ENCODE results near the gene GPR33. TPM values are rescaled to one million over a fixed set of nuclear protein-coding genes. Genes with fewer than 3 reads are reported as not detected.

Gene GPR33
- polyA plus RNA-seq, 1 experiment: not detected

GRCh38 chr14:31501870-31502269 lies 14.0 kb upstream of the GPR33 start:
- Histone ChIP-seq H3K27ac (ENCODE audit: low read depth, low read length) (no peak overlapping the region), H3K27me3 (ENCODE audit: control insufficient read depth, insufficient read depth, low read length) (peaks cover 4% of the 10 kb centered on the region), H3K9me3 (ENCODE audit: control insufficient read depth, insufficient read depth, low read length) (no peaks in the 10 kb centered on the region), H3K4me3 (ENCODE audit: low read depth, low read length) (no peak overlapping the region)
- ChIA-PET CTCF (interaction anchor here (1.6 kb wide), 1 partner anchor 751 kb away, joined by 6 read pairs; no protein-coding TSS in a partner anchor), POLR2A (interaction anchor here (1.1 kb wide), 1 partner anchor 8 kb away, joined by 4 read pairs; no protein-coding TSS in a partner anchor)
- no peak for TF ChIP-seq CTCF (IDR thresholded peaks at IDR 0.05; ENCODE audit: low read depth, low read length)
- DNase-seq (ENCODE audit: low read depth, low spot score): no peak

GRCh38 chr14:31492759-31493498 lies 5.1 kb upstream of the GPR33 start:
- H3K4me3 ChIP-seq (ENCODE audit: low read depth, low read length): no peak overlapping the region
- TF ChIP-seq CTCF (IDR thresholded peaks at IDR 0.05; ENCODE audit: low read depth, low read length): no peak
- no peak for DNase-seq (ENCODE audit: low read depth, low spot score)
- no peak overlapping the region for H3K27ac ChIP-seq (ENCODE audit: low read depth, low read length)
- peaks cover 6% of the 10 kb centered on the region for H3K27me3 ChIP-seq (ENCODE audit: control insufficient read depth, insufficient read depth, low read length)
- ChIA-PET POLR2A (no interaction called here), CTCF (interaction anchor here (0.6 kb wide), 1 partner anchor 22 kb away, joined by 3 read pairs; no protein-coding TSS in a partner anchor)
- no peaks in the 10 kb centered on the region for H3K9me3 ChIP-seq (ENCODE audit: control insufficient read depth, insufficient read depth, low read length)

GRCh38 chr14:31489691-31490090 lies 1.9 kb upstream of the GPR33 start:
- Histone ChIP-seq H3K27ac (ENCODE audit: low read depth, low read length) (no peak overlapping the region), H3K9me3 (ENCODE audit: control insufficient read depth, insufficient read depth, low read length) (no peaks in the 10 kb centered on the region), H3K4me3 (ENCODE audit: low read depth, low read length) (no peak overlapping the region), H3K27me3 (ENCODE audit: control insufficient read depth, insufficient read depth, low read length) (peaks cover 4% of the 10 kb centered on the region)
- CTCF ChIA-PET: no interaction called here
- DNase-seq (ENCODE audit: low read depth, low spot score): no peak
- TF ChIP-seq CTCF (IDR thresholded peaks at IDR 0.05; ENCODE audit: low read depth, low read length): no peak
- POLR2A ChIA-PET: no interaction called here

- POLR2A ChIA-PET: no interaction called here
- CTCF ChIA-PET: no interaction called here
Observed at GRCh38 chr14:31486764-31487163, 1.1 kb downstream of the GPR33 start.

More at GRCh38 chr14:31486764-31487163, 1.1 kb downstream of the GPR33 start:
- DNase-seq (ENCODE audit: low read depth, low spot score): no peak
- Histone ChIP-seq H3K27me3 (ENCODE audit: control insufficient read depth, insufficient read depth, low read length) (peaks cover 2% of the 10 kb centered on the region), H3K9me3 (ENCODE audit: control insufficient read depth, insufficient read depth, low read length) (no peaks in the 10 kb centered on the region), H3K4me3 (ENCODE audit: low read depth, low read length) (no peak overlapping the region), H3K27ac (ENCODE audit: low read depth, low read length) (no peak overlapping the region)
- TF ChIP-seq CTCF (IDR thresholded peaks at IDR 0.05; ENCODE audit: low read depth, low read length): no peak

Measured in AG04450 (cell line).